H1 (cell line): ENCODE data around the gene TNIK. TPM values are rescaled to one million over a fixed set of nuclear protein-coding genes. Genes with fewer than 3 reads are reported as not detected.

Source experiments
- CTCF ChIA-PET: fragments of 300-600 bp; sonication (Branson Sonifier 250); formaldehyde crosslinking; loops from one replicate; lab custom pipeline; 2021; ENCODE audit not compliant: partially characterized antibody; lab: Charles Lee
- POLR2A ChIA-PET: fragments of 300-600 bp; sonication (Branson Sonifier 250); formaldehyde crosslinking; loops from one replicate; lab custom pipeline; 2021; ENCODE audit warnings: inconsistent platforms; ENCODE audit not compliant: partially characterized antibody; lab: Charles Lee
- DNase-seq, 2 experiments: peaks; one replicate each; pipeline versions ENCODE4 v3.0.0 to v3.0.0-alpha.2; 2010 to 2022; ENCODE audit warnings: low spot score in 2 of 2, low read depth in 1 of 2, mixed read lengths in 1 of 2
- FAIRE-seq: peaks from 2 replicates; lab custom pipeline; 2011; peaks lifted over from hg19 to GRCh38; lab: Jason Lieb, UNC
- H2AFZ ChIP-seq: 2 replicates; pipeline ENCODE4 v1.8.1; 2012; ENCODE audit warnings: low read length, inconsistent platforms
- H2AK5ac ChIP-seq: 2 replicates; pipeline ENCODE4 v1.6.1; 2013; ENCODE audit warnings: low read depth, low read length
- H2BK120ac ChIP-seq: replicated peaks from 2 replicates; pipeline ENCODE3; 2013; ENCODE audit warnings: low read depth, low read length, inconsistent platforms
- H2BK12ac ChIP-seq: 2 replicates; pipeline ENCODE4 v1.6.1; 2013; ENCODE audit warnings: low read depth, low read length
- H2BK15ac ChIP-seq: 2 replicates; pipeline ENCODE4 v1.6.1; 2013; ENCODE audit warnings: low read length
- H2BK20ac ChIP-seq: 2 replicates; pipeline ENCODE4 v1.6.1; 2013; ENCODE audit warnings: low read length
- H2BK5ac ChIP-seq: 2 replicates; pipeline ENCODE4 v1.6.1; 2013; ENCODE audit warnings: low read depth, low read length
- H3K14ac ChIP-seq: 2 replicates; pipeline ENCODE4 v1.6.1; 2013; ENCODE audit warnings: inconsistent platforms; ENCODE audit not compliant: insufficient read length
- H3K18ac ChIP-seq: 2 replicates; pipeline ENCODE4 v1.6.1; 2013; ENCODE audit warnings: low read length; ENCODE audit errors: extremely low read depth
- H3K23ac ChIP-seq: 2 replicates; pipeline ENCODE4 v1.6.1; 2013; ENCODE audit warnings: inconsistent platforms; ENCODE audit not compliant: insufficient read length
- H3K23me2 ChIP-seq: 2 replicates; pipeline ENCODE4 v1.6.1; 2013; ENCODE audit warnings: low read depth, low read length
- H3K27ac ChIP-seq: 2 replicates; pipeline ENCODE4 v1.6.1; 2011; ENCODE audit warnings: low read depth, low read length, inconsistent platforms
- H3K27me3 ChIP-seq, 4 experiments: replicated peaks in 1 of 4; 1 replicate in 1 of 4; 2 replicates in 3 of 4; pipeline versions ENCODE4 v1.6.1 to v1.8.1; 2011 to 2013; ENCODE audit warnings: low read length in 3 of 4, mild to moderate bottlenecking in 3 of 4, inconsistent platforms in 2 of 4, mixed read lengths in 2 of 4, moderate library complexity in 1 of 4; ENCODE audit not compliant: control insufficient read depth in 3 of 4, insufficient read depth in 3 of 4; ENCODE audit errors: extremely low read depth in 1 of 4
- H3K36me3 ChIP-seq, 4 experiments: 2 replicates each; pipeline versions ENCODE4 v1.6.1 to v1.8.1; 2011 to 2013; ENCODE audit warnings: mild to moderate bottlenecking in 4 of 4, low read length in 3 of 4, moderate library complexity in 2 of 4, control low read depth in 1 of 4, inconsistent platforms in 1 of 4; ENCODE audit not compliant: insufficient read depth in 4 of 4, control insufficient read depth in 2 of 4
- H3K4ac ChIP-seq: replicated peaks from 2 replicates; pipeline ENCODE3; 2013; ENCODE audit warnings: low read length, low read depth, mixed read lengths, inconsistent platforms; ENCODE audit not compliant: insufficient read length
- H3K4me1 ChIP-seq, 4 experiments: replicated peaks in 1 of 4; 1 replicate in 1 of 4; 2 replicates in 3 of 4; pipeline versions ENCODE4 v1.6.1 to v1.8.1; 2011 to 2013; ENCODE audit warnings: low read length in 3 of 4, inconsistent platforms in 2 of 4, mixed read lengths in 1 of 4; ENCODE audit not compliant: insufficient read depth in 4 of 4, control insufficient read depth in 3 of 4
- H3K4me2 ChIP-seq, 2 experiments: 2 replicates each; pipeline versions ENCODE4 v1.6.1 to v1.8.1; 2011 to 2013; ENCODE audit warnings: low read depth in 2 of 2, low read length in 2 of 2, control low read depth in 1 of 2, inconsistent platforms in 1 of 2, mild to moderate bottlenecking in 1 of 2; ENCODE audit not compliant: insufficient read depth in 1 of 2
- H3K4me3 ChIP-seq, 4 experiments: fragments of 200-600, 300-600 bp in 1 of 4; sonication (generic), shearing (Covaris generic), sonication (Bioruptor Twin) in 1 of 4; 2 replicates each; pipeline versions ENCODE4 v1.5.1 to v1.8.1; 2011 to 2016; ENCODE audit warnings: low read length in 4 of 4, low read depth in 3 of 4, control low read depth in 2 of 4, inconsistent platforms in 2 of 4, mild to moderate bottlenecking in 2 of 4, mixed read lengths in 1 of 4, moderate library complexity in 1 of 4; ENCODE audit not compliant: insufficient read depth in 2 of 4; ENCODE audit errors: extremely low read depth in 1 of 4
- H3K56ac ChIP-seq: replicated peaks from 2 replicates; pipeline ENCODE3; 2013; ENCODE audit warnings: low read depth, mild to moderate bottlenecking, mixed read lengths, low read length, inconsistent platforms; ENCODE audit not compliant: insufficient read length
- H3K79me1 ChIP-seq: 2 replicates; pipeline ENCODE4 v1.6.1; 2013; ENCODE audit warnings: low read depth, low read length, control low read depth
- H3K79me2 ChIP-seq, 2 experiments: 2 replicates each; pipeline versions ENCODE4 v1.6.1 to v1.8.1; 2012 to 2013; ENCODE audit warnings: low read length in 2 of 2, mild to moderate bottlenecking in 2 of 2, inconsistent platforms in 1 of 2; ENCODE audit not compliant: insufficient read depth in 2 of 2, control insufficient read depth in 1 of 2
- H3K9ac ChIP-seq, 4 experiments: replicated peaks in 1 of 4; 1 replicate in 1 of 4; 2 replicates in 3 of 4; pipeline versions ENCODE4 v1.6.1 to v1.8.1; 2011 to 2013; ENCODE audit warnings: low read depth in 3 of 4, low read length in 3 of 4, control low read depth in 2 of 4, mild to moderate bottlenecking in 2 of 4, moderate library complexity in 2 of 4, inconsistent platforms in 1 of 4; ENCODE audit errors: extremely low read depth in 1 of 4
- H3K9me3 ChIP-seq, 2 experiments: 2 replicates each; pipeline versions ENCODE4 v1.6.1 to v1.8.1; 2012 to 2013; ENCODE audit warnings: mild to moderate bottlenecking in 2 of 2, moderate library complexity in 2 of 2, control low read depth in 1 of 2, inconsistent platforms in 1 of 2, low read depth in 1 of 2, low read length in 1 of 2, mixed read lengths in 1 of 2; ENCODE audit not compliant: insufficient read depth in 2 of 2
- H4K20me1 ChIP-seq, 2 experiments: replicated peaks in 1 of 2; 2 replicates each; pipeline versions ENCODE3 to v1.8.1; 2011 to 2013; ENCODE audit warnings: inconsistent platforms in 2 of 2, low read length in 2 of 2, mild to moderate bottlenecking in 1 of 2; ENCODE audit not compliant: insufficient read depth in 2 of 2, control insufficient read depth in 1 of 2
- H4K5ac ChIP-seq: 2 replicates; pipeline ENCODE4 v1.6.1; 2013; ENCODE audit warnings: low read length, low read depth, mixed read lengths, inconsistent platforms; ENCODE audit not compliant: insufficient read length
- H4K8ac ChIP-seq: 2 replicates; pipeline ENCODE4 v1.8.0; 2013; ENCODE audit warnings: mild to moderate bottlenecking, moderate library complexity, low read length, inconsistent platforms; ENCODE audit not compliant: insufficient read depth; ENCODE audit errors: extremely low read depth
- H4K91ac ChIP-seq: replicated peaks from 2 replicates; pipeline ENCODE3; 2013; ENCODE audit warnings: low read length, mixed read lengths, inconsistent platforms; ENCODE audit not compliant: insufficient read length
- CBX5 ChIP-seq: fragments of 300-800, 300-1000 bp; sonication (generic); IDR thresholded peaks from 2 replicates; pipeline ENCODE4 v1.7.1; 2016; ENCODE audit warnings: antibody characterized with exemption, low read length, low read depth
- FOSL1 ChIP-seq: IDR thresholded peaks from 2 replicates; pipeline ENCODE4 v1.6.1; 2011; ENCODE audit warnings: mild to moderate bottlenecking, low read depth, low read length, moderate library complexity; ENCODE audit not compliant: insufficient read depth
- GTF2F1 ChIP-seq: IDR thresholded peaks from 2 replicates; pipeline ENCODE4 v1.6.1; 2012; ENCODE audit warnings: low read depth, low read length, improper control_type of control experiment, borderline replicate concordance
- KDM4A ChIP-seq: IDR thresholded peaks from one replicate; pipeline ENCODE4 v1.7.1; 2012; ENCODE audit warnings: low read depth, mild to moderate bottlenecking, moderate library complexity, low read length, inconsistent platforms; ENCODE audit not compliant: severe bottlenecking
- POU5F1 ChIP-seq: IDR thresholded peaks from 2 replicates; pipeline ENCODE4 v1.6.1; 2011; ENCODE audit warnings: low read depth, mild to moderate bottlenecking, low read length, moderate library complexity
- RBBP5 ChIP-seq: IDR thresholded peaks from 2 replicates; pipeline ENCODE4 v1.7.1; 2012; ENCODE audit warnings: low read depth, mild to moderate bottlenecking, inconsistent platforms, low read length, moderate library complexity, borderline replicate concordance
- RXRA ChIP-seq: IDR thresholded peaks from 2 replicates; pipeline ENCODE4 v1.6.1; 2011; ENCODE audit warnings: low read depth, mild to moderate bottlenecking, low read length, moderate library complexity; ENCODE audit not compliant: insufficient read depth
- SRF ChIP-seq: IDR thresholded peaks from 2 replicates; pipeline ENCODE4 v1.6.1; 2011; ENCODE audit warnings: mild to moderate bottlenecking, low read depth, low read length, moderate library complexity
- ZNF274 ChIP-seq: IDR thresholded peaks from 2 replicates; pipeline ENCODE4 v1.7.0; 2012; ENCODE audit warnings: low read length, borderline replicate concordance; ENCODE audit errors: extremely low read depth
- WGBS, 2 experiments: shearing (Covaris generic) in 1 of 2; methylation state at CpG; one replicate each; pipeline versions ENCODE4 v1.1.6 to v1.1.7; 2013 to 2015; ENCODE audit warnings: low lambda C conversion rate in 2 of 2, mixed read lengths in 2 of 2, inconsistent platforms in 1 of 2, low coverage in 1 of 2, missing lambda C conversion rate in 1 of 2; ENCODE audit not compliant: insufficient replicate concordance in 2 of 2, insufficient coverage in 1 of 2, insufficient read length in 1 of 2; ENCODE audit errors: extremely low coverage in 1 of 2, missing lambda C conversion rate in 1 of 2; 5-methylcytosine and 5-hydroxymethylcytosine counted together
- polyA plus RNA-seq, 7 experiments: library from polyadenylated mRNA; depleted of rRNA in 3 of 7; stranded (reverse) in 5 of 7; unstranded in 2 of 7; fragments of >200 nt in 5 of 7; fragments of 200-250 nt in 2 of 7; gene quantifications; 1 replicate in 5 of 7; 2 replicates in 1 of 7; 4 replicates in 1 of 7; pipeline versions ENCODE4 v1.2.1 to v1.2.3, GENCODE V29; 2011 to 2013; ENCODE audit warnings: missing spikeins in 2 of 7, mixed read lengths in 2 of 7
- total RNA-seq: library from RNA; stranded (reverse); fragmentation: NEBNext Ultra II Directional; extraction: Animal tissue kit (Norgen Biotek cat#: 25700); gene quantifications from 2 replicates; pipeline ENCODE4 v1.2.1, GENCODE V29; 2021
- TF ChIP-seq, protein P1 (sequence below): IDR thresholded peaks from 2 replicates; pipeline ENCODE4 v1.6.1; 2012; ENCODE audit warnings: inconsistent platforms

Gene TNIK
- total and polyA plus RNA-seq, 2 of the 8 experiments (the other 6 are each of a cell fraction or from before 2014, with no cell fraction given), result 7.4 to 42.0 TPM

DNA sequence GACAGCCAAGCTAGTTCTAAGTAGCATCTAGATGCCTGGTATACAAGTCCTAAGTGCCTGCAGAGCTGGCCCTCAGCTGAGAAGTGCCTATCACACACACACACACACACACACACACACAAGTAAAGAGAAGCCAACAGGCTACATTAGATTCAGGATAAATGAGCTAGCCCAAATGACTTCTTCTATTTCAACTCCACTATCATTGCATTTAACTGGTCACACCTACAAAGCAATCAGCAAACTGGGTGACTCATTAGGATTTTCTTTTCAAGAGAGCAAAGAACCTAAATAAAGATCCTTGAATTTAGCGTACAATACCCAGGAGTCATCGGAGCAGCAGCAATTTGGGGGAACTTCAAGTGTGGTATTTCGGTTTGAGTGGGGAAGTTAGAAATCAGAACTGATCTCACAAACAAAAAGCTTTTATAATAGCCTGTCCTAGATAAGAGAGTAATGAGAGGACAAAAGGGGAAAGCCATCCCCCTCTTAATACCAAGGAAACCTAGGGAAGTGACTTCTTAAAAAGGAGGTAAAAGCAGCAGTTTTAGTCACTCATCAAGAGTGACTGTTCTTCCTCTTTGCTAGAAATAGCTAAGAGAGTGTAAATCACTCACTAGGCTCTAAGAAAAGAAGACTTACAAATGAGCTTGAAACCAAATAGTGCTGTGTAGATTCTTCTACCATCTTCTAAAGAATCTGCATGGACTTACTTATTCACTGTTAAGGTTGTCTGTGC, 112.7 kb downstream of the TNIK start:
- no peak overlapping the region for H3K9ac ChIP-seq
- CTCF ChIA-PET, result interaction anchor here (1.0 to 1.6 kb wide), 6 partner anchors 9 to 234 kb away, joined by 3 to 9 read pairs (median 4); no protein-coding TSS in a partner anchor
- H3K27ac ChIP-seq, result no peak overlapping the region
- no peaks in the 10 kb centered on the region; a peak in 1 of 4 replicates for H3K9me3 ChIP-seq
- H2BK15ac ChIP-seq, result no peak overlapping the region
- H3K4me3 ChIP-seq, result no peak overlapping the region
- no peak overlapping the region for H3K14ac ChIP-seq
- FAIRE-seq, result no peak
- H3K27me3 ChIP-seq, result no peaks in the 10 kb centered on the region
- H3K4me1 ChIP-seq, result peaks cover 0 to 8% (median 1%) of the 10 kb centered on the region in 4 experiments; a peak in 2 of 7 replicates
- peaks cover 0 to 2% of the 10 kb centered on the region in 2 experiments for H4K20me1 ChIP-seq
- no peak for DNase-seq
- H2BK12ac ChIP-seq, result no peak overlapping the region
- H3K79me1 ChIP-seq, result no peaks in the 10 kb centered on the region; the same call in 1 of the 2 replicates
- H2BK120ac ChIP-seq, result no peak overlapping the region
- no peak overlapping the region for H3K4me2 ChIP-seq
- H4K5ac ChIP-seq, result no peak overlapping the region
- 86% methylated on average over 3 of the region's 3 CpGs; no CpG with 5 or more reads in 1 of the 2 experiments for WGBS, 2 experiments
- peaks cover 0 to 34% of the 10 kb centered on the region in 2 experiments; a peak in 2 of 4 replicates for H3K79me2 ChIP-seq
- H3K56ac ChIP-seq, result no peak overlapping the region
- no peak overlapping the region for H2AFZ ChIP-seq
- H3K4ac ChIP-seq, result no peak overlapping the region
- H4K8ac ChIP-seq, result no peak overlapping the region
- no peak overlapping the region for H2BK5ac ChIP-seq
- POLR2A ChIA-PET, result interaction anchor here (1.2 kb wide), 1 partner anchor 10 kb away, joined by 3 read pairs; no protein-coding TSS in a partner anchor
- H3K23ac ChIP-seq, result no peak overlapping the region
- no peaks in the 10 kb centered on the region for H3K36me3 ChIP-seq
- no peak overlapping the region for H4K91ac ChIP-seq
- no peak overlapping the region for H2BK20ac ChIP-seq
- H2AK5ac ChIP-seq, result no peak overlapping the region
- H3K18ac ChIP-seq, result no peak overlapping the region
- no peaks in the 10 kb centered on the region; the same call in 1 of the 2 replicates for H3K23me2 ChIP-seq
- TF ChIP-seq POU5F1 (no peak), RXRA (no peak), KDM4A (no peak), FOSL1 (no peak), SRF (no peak), RBBP5 (no peak), GTF2F1 (no peak), CBX5 (no peak), ZNF274 (no peak)
- TF ChIP-seq, protein P1, sequence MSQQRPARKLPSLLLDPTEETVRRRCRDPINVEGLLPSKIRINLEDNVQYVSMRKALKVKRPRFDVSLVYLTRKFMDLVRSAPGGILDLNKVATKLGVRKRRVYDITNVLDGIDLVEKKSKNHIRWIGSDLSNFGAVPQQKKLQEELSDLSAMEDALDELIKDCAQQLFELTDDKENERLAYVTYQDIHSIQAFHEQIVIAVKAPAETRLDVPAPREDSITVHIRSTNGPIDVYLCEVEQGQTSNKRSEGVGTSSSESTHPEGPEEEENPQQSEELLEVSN, result no peak
